ENCODE measurements around the gene CEP72.

- TF ChIP-seq NFIC (IDR thresholded peaks at IDR 0.05) (no peak), REST (IDR thresholded peaks at IDR 0.05; ENCODE audit: low read depth) (no peak), CEBPB (IDR thresholded peaks at IDR 0.05) (no peak), TAF1 (IDR thresholded peaks at IDR 0.05; ENCODE audit: low read depth) (no peak), RAD21 (IDR thresholded peaks at IDR 0.05; ENCODE audit: low read depth) (no peak), ZBTB7A (IDR thresholded peaks at IDR 0.05; ENCODE audit: low read depth) (no peak), EP300 (IDR thresholded peaks at IDR 0.05; ENCODE audit: borderline replicate concordance) (no peak), CREB1 (IDR thresholded peaks at IDR 0.05; ENCODE audit: low read depth) (no peak), YY1 (IDR thresholded peaks at IDR 0.05; ENCODE audit: low read depth) (no peak), TEAD4 (IDR thresholded peaks at IDR 0.05) (no peak), EGR1 (IDR thresholded peaks at IDR 0.05) (no peak)
Observed at GRCh38 chr5:657570-657969, 45.4 kb downstream of the CEP72 start.

Measured in Ishikawa (cell line).